NCI-H128 (cell line): Measurements from ENCODE around the gene MED22.
"Not testable (repeated sequence)": the region's sequence is repeated elsewhere in the genome, so short reads cannot be mapped to it uniquely, and the experiment has no call there.

ENCODE experiments used
- DNase-seq: peaks from one replicate; lab custom pipeline; 2025; ENCODE audit not compliant: unreplicated experiment; lab: John Stamatoyannopoulos, UW

Gene MED22

DNA sequence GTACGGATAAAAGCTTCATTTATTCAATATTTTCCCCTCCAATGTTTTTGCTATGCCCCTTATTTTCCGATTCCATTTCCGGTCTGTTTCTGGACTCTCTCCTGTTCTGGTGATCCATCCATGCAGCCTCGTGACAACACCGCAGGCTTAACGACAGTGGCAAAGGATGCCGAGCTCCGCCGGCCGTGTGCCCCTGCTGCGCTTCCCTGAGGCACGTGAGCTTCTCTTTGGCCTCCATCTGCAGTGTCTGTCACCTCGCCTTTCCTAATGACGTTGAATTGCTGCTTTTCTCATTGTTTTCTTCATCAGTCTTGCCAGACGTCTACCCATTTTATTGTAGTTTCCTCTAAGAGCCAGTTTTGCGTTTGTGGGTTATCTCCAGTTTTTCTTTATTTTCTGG, 40.6 kb downstream of the MED22 start:
- DNase-seq, result no peak

DNA sequence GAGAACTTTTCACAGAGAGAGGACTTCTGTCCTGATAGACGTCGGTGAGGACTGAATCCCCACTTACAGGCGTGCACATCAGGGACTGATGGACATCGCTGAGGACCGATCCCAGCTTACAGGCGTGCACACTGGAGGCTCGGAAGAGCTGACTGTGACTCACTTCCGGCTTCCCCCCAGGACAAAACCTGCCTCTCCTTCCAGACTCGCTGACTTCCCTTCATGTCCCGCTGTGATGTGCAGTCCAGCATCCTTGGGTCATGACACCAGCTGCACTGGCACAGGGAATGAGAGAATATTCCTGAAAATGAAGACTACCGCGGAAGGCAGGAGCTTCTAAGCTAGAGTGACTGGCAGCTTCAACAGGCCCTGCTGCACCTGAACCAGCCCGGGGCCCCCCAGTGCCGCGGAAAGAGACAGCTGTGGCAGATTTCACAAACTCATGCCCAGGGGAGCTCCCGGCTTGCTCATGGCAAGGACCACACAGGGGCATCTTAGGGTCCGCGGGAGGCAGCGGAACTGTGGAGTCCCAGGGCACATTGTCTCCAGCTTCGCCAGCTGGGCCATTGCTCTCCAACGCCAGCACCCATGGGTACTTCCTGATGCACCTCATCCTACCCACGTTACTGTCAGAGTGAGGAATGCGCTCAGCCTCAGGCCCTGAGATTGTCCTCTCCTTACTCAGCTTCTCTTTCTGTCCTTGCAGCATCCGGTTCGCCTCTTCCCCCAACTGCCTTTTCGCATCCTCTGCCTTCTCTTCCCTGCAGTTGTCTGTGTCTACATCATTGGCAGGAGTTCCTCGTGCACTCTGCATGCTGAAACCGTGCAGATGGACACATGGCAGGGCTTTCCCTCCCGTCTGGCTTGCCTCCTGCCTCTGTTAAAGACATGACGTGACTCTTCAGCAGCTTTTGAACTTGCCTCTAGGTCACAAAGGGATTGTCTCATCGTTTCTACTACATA, 41.4 kb downstream of the MED22 start:
- no peak for DNase-seq

DNA sequence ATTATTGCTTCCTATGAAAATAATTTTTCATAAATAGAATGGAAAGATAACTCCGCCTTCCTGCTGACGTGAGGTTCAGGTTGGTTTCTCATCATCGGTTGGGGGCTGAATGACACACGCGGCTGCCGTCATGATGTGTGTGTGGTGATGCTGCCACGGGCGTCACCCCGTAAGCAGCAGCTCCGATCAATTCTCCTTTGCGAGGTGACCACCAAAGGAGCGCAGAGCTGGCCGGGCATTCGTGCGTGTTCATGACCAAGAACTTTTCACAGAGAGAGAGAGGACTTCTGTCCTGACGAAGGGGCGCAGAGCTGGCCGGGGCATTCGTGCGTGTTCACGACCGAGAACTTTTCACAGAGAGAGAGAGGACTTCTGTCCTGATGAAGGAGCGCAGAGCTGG, 42.2 kb downstream of the MED22 start:
- DNase-seq, result no peak

DNA sequence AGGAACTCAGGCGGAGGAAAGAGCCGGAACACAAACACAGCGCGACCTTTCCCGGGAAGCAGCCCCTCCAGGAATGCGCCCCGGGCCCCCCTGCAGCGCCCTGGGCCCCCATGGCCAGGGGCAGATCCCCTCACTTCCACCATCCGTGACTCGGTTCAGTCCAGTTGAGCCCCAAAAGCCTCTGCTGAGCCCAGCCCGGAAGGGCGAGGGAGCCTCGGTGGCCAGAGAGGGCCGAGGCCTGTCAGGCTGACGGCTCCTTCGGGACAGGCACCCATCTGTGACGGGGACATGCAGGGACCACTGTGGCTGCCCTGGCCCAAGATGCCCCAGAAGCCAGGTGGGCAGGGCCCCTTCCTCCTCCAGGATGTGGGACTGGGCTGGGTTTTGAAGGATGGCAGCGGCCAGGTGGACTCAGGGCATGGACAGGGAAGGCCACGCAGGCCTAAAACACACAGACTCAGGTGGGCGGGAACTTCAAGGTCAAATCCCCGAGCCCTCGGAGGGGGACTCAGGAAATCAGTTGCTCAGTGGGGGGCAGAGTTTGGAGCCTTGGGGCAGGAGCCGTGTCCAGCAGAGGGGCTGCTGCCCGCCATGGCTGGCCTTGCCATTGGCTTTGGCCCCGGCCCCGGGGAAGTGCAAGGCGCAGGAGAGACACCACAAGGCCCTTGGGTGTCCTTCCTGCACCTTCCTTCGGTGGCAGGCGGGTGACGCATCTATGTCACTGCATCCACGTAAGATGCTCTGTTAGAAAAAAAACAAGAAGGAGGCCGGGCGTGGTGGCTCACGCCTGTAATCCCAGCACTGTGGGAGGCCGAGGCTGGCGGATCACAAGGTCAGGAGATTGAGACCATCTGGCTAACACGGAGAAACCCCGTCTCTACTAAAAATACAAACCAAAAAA, 43.2 kb downstream of the MED22 start:
- no peak for DNase-seq

DNA sequence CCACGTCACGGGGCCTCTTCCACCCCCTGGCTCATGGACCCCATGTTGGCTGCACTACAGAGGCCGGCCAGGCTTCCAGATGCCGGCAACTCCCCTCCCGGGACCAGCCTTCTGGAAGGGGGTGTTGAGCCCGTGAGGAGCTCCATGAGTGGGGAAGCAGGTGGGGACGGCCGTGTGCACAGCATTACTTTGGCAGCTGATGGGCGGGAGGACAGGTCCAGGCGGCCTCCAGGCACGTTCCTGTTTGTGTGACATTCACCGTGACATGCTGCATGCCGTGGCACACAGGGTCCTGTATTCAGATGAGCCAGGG, 43.8 kb downstream of the MED22 start:
- no peak for DNase-seq

DNA sequence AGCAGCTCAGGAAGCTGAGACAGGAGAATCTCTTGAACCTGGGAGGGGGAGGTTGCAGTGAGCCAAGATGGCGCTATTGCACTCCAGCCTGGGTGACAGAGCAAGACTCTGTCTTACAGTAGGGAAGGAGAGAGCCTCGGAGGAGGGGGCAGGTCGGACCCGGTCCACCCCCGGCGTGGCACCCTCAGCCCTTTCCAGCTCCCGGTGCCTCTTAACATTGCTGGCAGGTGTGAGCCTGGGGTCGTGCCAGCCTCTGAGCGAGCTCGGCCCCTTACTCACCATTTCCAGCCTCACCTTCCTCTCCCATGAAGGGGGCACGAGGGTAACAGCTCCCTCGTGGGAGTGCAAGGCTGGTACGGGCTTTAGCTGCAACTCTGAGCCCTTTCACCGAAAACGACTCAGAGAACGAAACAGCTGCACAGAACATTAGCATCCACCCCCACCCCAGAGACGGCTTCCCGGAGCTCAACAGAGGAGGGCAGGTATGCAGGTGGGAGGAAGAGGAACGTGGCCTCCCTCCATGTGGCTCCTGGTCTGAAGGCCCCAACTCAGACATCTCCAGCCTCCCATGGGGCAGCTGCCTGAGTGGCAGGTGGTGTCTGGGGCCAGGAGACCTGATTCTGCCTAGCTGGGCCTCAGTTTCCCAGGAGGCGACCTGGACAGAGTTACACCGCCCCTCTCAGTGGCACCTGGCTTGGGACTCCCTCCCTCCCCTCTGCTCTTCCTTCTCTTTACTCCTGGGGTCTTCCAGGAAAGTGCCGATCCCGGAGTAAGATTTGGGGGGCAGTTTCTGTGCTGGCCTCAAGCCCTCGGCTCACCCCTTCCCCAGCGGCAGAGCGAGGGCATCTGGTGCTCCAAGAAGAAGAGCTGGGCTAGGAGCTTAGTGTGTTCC, 44.4 kb downstream of the MED22 start:
- DNase-seq, result no peak

DNA sequence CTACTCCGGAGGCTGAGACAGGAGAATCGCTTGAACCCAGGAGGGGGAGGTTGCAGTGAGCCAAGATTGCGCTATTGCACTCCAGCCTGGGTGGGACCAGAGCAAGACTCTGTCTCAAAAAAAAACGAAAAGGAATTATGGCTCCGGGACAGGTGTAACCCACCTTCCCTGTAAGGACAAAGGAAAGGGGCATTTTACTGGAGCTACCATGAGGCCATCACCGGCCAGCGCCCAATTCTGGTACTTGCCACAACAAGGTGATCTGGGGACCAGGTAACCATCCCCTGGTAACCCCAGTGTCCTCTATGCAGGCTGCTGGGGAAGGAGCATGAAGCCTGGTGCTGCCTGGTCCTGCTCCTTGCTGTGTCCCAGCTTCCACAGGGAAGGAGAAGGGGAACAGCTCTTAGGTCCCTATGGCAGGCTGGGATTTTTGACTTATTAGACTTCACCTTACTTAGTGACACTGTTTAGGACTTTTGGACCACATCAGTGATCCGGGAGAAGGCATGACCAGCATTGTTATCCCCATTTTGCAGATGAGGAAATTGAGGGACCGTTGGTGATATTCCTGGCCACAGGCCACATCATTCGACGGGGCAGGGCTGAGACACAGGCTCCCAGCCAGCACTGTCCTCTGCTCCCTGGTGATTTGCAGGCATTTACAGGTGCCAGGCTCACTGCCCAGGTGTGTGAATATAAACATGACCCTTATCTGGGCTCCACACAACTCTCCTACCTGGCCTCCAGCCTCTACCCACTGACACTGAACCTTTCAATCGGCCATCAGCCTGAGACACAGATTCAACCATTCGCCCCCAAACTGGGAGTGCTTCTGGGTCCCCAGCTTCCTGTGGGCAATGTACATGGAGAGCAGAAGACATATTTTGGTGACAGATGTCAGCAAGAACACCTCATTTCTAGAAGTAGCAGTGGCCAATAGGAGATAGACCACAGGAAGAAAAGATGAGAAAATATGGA, 46.4 kb downstream of the MED22 start:
- DNase-seq, result no peak

DNA sequence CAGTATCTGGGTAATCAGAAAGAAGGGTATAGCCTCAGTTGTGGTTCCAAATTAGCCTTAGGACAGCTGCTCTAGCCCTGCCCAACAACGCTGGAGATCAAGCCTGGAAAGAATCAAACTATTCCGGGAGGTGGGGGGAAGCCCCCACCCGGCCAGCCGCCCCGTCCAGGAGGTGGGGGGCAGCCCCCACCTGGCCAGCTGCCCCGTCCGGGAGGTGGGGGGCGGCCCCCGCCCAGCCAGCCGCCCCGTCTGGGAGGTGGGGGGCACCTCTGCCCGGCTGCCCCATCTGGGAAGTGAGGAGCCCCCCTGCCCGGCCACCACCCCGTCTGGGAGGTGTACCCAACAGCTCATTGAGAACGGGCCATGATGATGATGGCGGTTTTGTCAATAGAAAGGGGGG, 47.9 kb downstream of the MED22 start:
- not testable (repeated sequence) for DNase-seq

DNA sequence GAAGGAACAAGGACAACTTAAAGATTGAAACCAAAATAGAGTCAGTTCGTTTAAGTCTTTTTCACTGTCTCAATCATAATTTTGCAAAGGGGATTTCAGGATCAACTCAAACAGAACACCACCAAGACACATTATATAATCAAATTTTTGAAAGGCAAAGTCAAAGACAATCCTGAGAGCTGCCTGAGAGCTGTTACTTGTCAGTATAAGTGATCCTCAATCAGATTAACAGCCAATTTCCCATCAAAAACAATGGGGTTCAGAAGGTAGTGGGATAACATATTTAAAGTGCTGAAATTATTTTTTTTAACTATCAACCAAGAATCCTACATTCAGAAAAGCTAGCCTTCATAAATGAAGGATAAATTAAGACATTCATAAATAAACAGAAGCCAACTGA, 53.7 kb downstream of the MED22 start:
- DNase-seq, result no peak

DNA sequence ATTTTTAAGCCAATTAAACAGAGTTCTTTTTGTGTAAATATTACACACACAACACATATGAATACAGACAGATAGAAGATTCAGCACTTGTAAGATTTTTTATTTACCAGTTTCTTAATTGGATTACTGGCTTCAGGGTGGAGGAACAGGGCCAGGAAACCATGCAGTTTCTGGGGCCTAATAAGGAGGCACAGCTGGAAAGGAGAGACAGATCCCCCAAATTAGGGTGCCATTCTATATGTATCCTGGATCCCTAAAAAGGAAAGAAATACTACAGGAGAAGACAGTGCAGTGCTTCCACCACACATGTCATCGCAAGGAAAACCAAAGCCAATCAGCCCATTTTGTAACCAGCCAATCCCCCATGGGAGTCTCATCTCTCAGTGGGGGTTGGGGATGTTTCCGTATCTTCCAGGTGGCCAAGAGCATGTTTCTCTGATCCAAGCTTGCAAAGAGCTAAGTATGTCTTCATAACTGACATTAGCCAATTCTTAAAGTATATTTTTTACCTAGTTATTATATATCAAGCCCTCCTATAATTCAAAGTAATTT, 57.1 kb downstream of the MED22 start:
- DNase-seq, result no peak
